Activated CD4-positive, alpha-beta memory T cell treated with anti-CD3 and anti-CD28 coated beads, Interleukin-2, amount 10 ng/mL, durations not matched to agents 7 days and 5 days (primary cell): ENCODE results near the gene MRPS27. TPM values are rescaled to one million over a fixed set of nuclear protein-coding genes. Genes with fewer than 3 reads are reported as not detected.

Experiments used
- CTCF ChIA-PET: fragments of 350-600 bp; sonication (Branson Sonifier 250); formaldehyde crosslinking; loops from one replicate; lab custom pipeline; 2021; ENCODE audit warnings: antibody characterized with exemption, inconsistent platforms; lab: Charles Lee
- POLR2A ChIA-PET: fragments of 350-600 bp; sonication (Branson Sonifier 250); formaldehyde crosslinking; loops from one replicate; lab custom pipeline; 2021; ENCODE audit warnings: antibody characterized with exemption; lab: Charles Lee
- DNase-seq: peaks from one replicate; pipeline ENCODE4 v3.0.0-alpha.2; 2020
- H3K27ac Mint-ChIP-seq: one replicate; pipeline ENCODE4 v1.8.0; 2021; ENCODE audit warnings: mild to moderate bottlenecking, mixed read lengths
- H3K27me3 Mint-ChIP-seq: one replicate; pipeline ENCODE4 v1.8.0; 2021; ENCODE audit warnings: mixed read lengths
- H3K36me3 Mint-ChIP-seq: one replicate; pipeline ENCODE4 v1.8.0; 2021; ENCODE audit warnings: low read depth, mixed read lengths
- H3K4me1 Mint-ChIP-seq: one replicate; pipeline ENCODE4 v1.8.0; 2021; ENCODE audit warnings: mixed read lengths
- H3K4me3 Mint-ChIP-seq: one replicate; pipeline ENCODE4 v1.8.0; 2021; ENCODE audit warnings: mild to moderate bottlenecking, mixed read lengths
- H3K9me3 Mint-ChIP-seq: one replicate; pipeline ENCODE4 v1.8.0; 2021; ENCODE audit warnings: mixed read lengths
- total RNA-seq, 2 experiments: library from RNA; stranded (reverse); gene quantifications; one replicate each; pipeline ENCODE4 v1.2.3, GENCODE V29; 2021

MRPS27 gene
- total RNA-seq, 2 experiments from 2014 or later, result 34.5 to 41.1 TPM

- ChIA-PET POLR2A (no interaction called here), CTCF (no interaction called here)
- Mint-ChIP-seq H3K27ac (no peak overlapping the region), H3K36me3 (peaks cover 4% of the 10 kb centered on the region), H3K9me3 (no peaks in the 10 kb centered on the region), H3K4me3 (no peak overlapping the region), H3K4me1 (no peaks in the 10 kb centered on the region), H3K27me3 (peaks cover 11% of the 10 kb centered on the region)
- DNase-seq, result no peak
Observed at GRCh38 chr5:72210888-72211678, 109.0 kb downstream of the MRPS27 start.

DNA sequence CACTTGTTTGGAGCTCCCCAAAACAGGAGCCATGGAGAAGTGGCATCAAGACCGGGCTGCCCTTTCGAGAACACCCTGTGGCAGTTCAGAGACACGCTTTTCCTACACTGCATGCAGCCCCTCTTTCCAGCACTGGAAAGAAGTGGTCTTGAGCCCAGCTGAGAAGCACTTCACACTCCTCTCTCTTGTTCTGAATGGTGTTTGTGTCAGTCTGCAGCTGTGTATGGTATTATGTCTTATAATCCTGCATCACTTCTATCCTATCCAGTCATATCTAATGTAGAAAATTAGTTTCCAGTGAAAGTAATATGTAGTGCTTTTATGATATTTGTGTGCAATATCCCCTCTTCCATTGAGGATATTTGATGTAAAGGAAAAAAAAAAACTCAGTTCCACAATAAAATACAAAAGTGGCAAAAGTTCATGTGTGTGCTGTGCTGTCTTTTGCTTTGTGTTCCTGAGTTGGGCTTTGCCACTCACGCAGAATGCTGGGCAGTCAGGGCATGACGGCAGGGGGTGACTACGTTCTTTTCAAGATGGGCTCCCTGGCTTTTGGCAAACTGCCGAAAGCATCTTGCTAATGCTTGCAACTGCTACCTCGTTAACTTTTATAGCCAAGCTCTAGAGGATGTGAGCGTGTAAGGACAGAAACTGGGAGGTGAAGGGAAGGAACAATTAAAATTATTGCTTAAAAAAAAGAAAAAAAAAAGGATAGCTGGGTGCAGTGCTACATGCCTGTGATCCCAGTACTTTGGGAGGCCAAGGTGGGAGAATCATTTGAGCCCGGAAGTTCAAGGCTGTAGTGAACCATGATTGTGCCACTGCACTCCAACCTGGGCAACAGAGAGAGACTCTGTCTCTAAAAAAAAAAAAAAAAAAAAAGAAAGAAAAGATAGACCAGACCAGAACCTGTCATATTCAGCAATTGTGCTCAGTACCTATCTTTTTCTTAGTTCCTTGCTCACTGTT lies 110.6 kb downstream of the MRPS27 start:
- Mint-ChIP-seq H3K4me1 (no peaks in the 10 kb centered on the region), H3K4me3 (no peak overlapping the region), H3K27ac (no peak overlapping the region), H3K9me3 (no peaks in the 10 kb centered on the region), H3K27me3 (peaks cover 22% of the 10 kb centered on the region), H3K36me3 (peaks cover 3% of the 10 kb centered on the region)
- ChIA-PET CTCF (no interaction called here), POLR2A (no interaction called here)
- no peak for DNase-seq

GRCh38 chr5:72208324-72208926 lies 111.6 kb downstream of the MRPS27 start:
- Mint-ChIP-seq H3K9me3 (no peaks in the 10 kb centered on the region), H3K27ac (no peak overlapping the region), H3K4me1 (no peaks in the 10 kb centered on the region), H3K4me3 (no peak overlapping the region), H3K27me3 (peaks cover 25% of the 10 kb centered on the region), H3K36me3 (peaks cover 3% of the 10 kb centered on the region)
- CTCF ChIA-PET, result no interaction called here
- no peak for DNase-seq
- POLR2A ChIA-PET, result interaction anchor here (1.5 kb wide), 1 partner anchor 9 kb away, joined by 3 read pairs; no protein-coding TSS in a partner anchor

DNA sequence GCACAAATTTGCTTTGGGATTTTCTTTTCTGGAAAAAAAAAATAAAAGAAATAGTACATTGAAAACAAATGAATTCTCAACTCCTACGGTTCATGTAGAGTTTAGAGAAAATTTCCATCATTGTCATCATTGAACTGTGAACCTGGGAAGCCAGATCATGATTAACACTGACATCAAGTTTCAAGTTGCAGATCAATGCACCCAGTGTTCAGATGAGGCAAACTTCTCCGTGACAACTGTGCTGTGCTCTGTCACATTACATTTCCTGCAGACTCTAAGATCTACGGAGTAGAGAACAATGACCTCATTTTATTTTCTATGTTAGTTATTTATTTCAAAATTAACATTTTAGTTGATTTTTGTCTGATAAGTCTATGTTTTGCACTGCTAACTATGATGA lies 113.0 kb downstream of the MRPS27 start:
- peaks cover 34% of the 10 kb centered on the region for H3K27me3 Mint-ChIP-seq
- H3K4me3 Mint-ChIP-seq, result no peak overlapping the region
- no peaks in the 10 kb centered on the region for H3K4me1 Mint-ChIP-seq
- peaks cover 3% of the 10 kb centered on the region for H3K36me3 Mint-ChIP-seq
- H3K9me3 Mint-ChIP-seq, result no peaks in the 10 kb centered on the region
- ChIA-PET POLR2A (interaction anchor here (1.5 kb wide), 1 partner anchor 10 kb away, joined by 3 read pairs; no protein-coding TSS in a partner anchor), CTCF (no interaction called here)
- H3K27ac Mint-ChIP-seq, result no peak overlapping the region
- no peak for DNase-seq

DNA sequence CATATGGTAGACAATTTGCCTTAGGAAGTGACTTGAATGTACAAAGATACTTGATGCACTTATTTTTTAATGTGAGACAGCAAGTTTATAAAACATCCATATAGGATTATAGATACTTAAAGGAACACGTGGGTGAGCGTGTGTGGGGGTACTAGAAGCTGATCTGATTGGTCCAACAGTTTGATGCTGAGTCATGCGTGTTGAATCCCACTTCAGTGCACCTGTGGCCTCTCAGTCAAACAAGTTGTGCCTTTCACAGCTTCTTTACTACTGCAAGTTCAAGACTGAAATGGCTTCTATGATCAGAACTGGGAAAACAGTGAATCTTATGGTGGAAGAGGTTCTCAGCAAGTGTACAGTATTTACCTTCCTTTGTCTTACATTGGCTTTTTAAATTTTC lies 113.9 kb downstream of the MRPS27 start:
- Mint-ChIP-seq H3K27me3 (peaks cover 38% of the 10 kb centered on the region), H3K9me3 (no peaks in the 10 kb centered on the region), H3K4me3 (no peak overlapping the region), H3K36me3 (peaks cover 3% of the 10 kb centered on the region), H3K27ac (no peak overlapping the region), H3K4me1 (no peaks in the 10 kb centered on the region)
- no peak for DNase-seq
- CTCF ChIA-PET, result no interaction called here
- POLR2A ChIA-PET, result interaction anchor here (0.7 kb wide), 1 partner anchor 545 kb away, joined by 3 read pairs; no protein-coding TSS in a partner anchor

GRCh38 chr5:72205431-72206009 lies 114.5 kb downstream of the MRPS27 start:
- Mint-ChIP-seq H3K4me1 (no peaks in the 10 kb centered on the region), H3K27me3 (peaks cover 40% of the 10 kb centered on the region), H3K9me3 (no peaks in the 10 kb centered on the region), H3K4me3 (no peak overlapping the region), H3K27ac (no peak overlapping the region), H3K36me3 (peaks cover 3% of the 10 kb centered on the region)
- POLR2A ChIA-PET, result interaction anchor here (0.7 kb wide), 1 partner anchor 545 kb away, joined by 3 read pairs; no protein-coding TSS in a partner anchor
- no peak for DNase-seq
- CTCF ChIA-PET, result no interaction called here

DNA sequence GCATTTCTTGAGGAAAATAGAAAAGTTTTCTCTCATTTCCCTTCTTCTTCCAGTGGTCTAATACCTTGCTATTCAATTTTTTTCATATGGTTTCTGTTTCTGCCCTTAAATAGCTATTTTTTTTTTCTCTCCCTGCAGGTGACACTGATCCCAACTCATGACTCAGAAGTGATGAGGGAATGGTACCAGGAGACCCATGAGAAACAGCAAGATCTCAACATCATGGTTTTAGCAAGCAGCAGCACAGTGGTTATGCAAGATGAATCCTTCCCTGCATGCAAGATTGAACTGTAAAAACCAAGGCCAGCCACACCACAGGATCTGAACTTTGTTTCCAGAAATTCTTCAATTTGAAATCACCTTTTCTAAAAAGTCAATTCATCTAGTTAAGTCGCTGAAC lies 115.1 kb downstream of the MRPS27 start:
- DNase-seq, result no peak
- H3K36me3 Mint-ChIP-seq, result peaks cover 3% of the 10 kb centered on the region
- no peaks in the 10 kb centered on the region for H3K4me1 Mint-ChIP-seq
- no peaks in the 10 kb centered on the region for H3K9me3 Mint-ChIP-seq
- CTCF ChIA-PET, result no interaction called here
- H3K27ac Mint-ChIP-seq, result no peak overlapping the region
- H3K4me3 Mint-ChIP-seq, result no peak overlapping the region
- peaks cover 44% of the 10 kb centered on the region for H3K27me3 Mint-ChIP-seq
- POLR2A ChIA-PET, result no interaction called here

DNA sequence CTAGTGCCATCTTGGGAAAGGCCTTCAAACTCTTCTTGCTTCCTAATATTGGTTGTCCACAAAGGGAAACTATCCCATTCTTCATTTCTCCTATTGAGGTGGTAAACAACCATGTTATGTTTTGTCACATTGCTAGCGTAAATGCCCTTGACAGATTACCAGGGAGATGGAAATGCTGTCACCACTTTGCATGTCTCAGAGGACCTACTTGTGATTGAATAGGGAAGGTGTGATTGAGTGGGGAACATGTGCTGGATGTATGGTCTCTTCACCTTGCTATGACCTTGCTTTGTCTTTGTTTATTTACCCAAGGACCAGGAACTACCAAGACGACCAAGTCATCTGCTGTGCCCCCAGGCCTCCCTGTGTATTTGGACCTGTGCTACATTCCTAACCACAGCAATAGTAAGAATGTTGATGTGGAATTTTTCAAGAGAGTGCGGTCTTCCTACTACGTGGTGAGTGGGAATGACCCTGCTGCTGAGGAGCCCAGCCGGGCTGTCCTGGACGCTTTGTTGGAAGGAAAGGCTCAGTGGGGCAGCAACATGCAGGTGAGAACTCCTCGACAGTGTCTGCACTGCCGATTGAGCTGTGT lies 116.7 kb downstream of the MRPS27 start:
- DNase-seq, result no peak
- Mint-ChIP-seq H3K4me1 (no peaks in the 10 kb centered on the region), H3K4me3 (no peak overlapping the region), H3K9me3 (peaks cover 3% of the 10 kb centered on the region), H3K27me3 (peaks cover 52% of the 10 kb centered on the region), H3K36me3 (peaks cover 3% of the 10 kb centered on the region), H3K27ac (no peak overlapping the region)
- POLR2A ChIA-PET, result no interaction called here
- CTCF ChIA-PET, result interaction anchor here (0.6 kb wide), 1 partner anchor 39 kb away, joined by 4 read pairs; no protein-coding TSS in a partner anchor

DNA sequence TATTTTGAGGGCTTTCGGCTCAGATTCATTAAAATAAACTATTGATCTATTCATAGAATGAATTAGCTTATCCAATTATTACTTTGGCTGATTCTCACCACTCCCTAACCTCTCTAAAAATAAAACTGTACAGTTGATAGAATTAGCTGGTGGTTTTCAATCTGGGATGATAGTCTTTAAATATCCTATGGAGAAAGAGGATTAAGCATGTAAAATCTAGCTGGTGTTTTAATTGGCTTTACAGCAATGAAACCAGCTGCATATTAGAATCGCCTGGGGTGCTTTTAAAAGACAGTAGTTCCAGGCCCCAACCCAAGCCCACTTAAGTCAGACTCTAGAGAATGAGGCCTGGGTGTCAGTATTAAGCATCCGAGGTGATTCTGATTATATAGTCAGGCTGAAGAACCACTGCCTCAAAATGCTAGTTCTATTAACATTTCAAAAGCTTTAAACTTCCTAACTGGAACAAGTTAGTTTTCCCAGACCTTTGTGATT lies 117.7 kb downstream of the MRPS27 start:
- no peak for DNase-seq
- Mint-ChIP-seq H3K27me3 (peaks cover 57% of the 10 kb centered on the region), H3K27ac (no peak overlapping the region), H3K4me1 (no peaks in the 10 kb centered on the region), H3K4me3 (no peak overlapping the region), H3K9me3 (peaks cover 6% of the 10 kb centered on the region), H3K36me3 (peaks cover 3% of the 10 kb centered on the region)
- POLR2A ChIA-PET, result no interaction called here
- CTCF ChIA-PET, result no interaction called here

GRCh38 chr5:72199681-72200080 lies 120.4 kb downstream of the MRPS27 start:
- DNase-seq, result no peak
- Mint-ChIP-seq H3K4me3 (no peak overlapping the region), H3K36me3 (no peaks in the 10 kb centered on the region), H3K27ac (no peak overlapping the region), H3K9me3 (peaks cover 8% of the 10 kb centered on the region), H3K4me1 (peaks cover 11% of the 10 kb centered on the region), H3K27me3 (peaks cover 70% of the 10 kb centered on the region)
- CTCF ChIA-PET, result no interaction called here
- POLR2A ChIA-PET, result interaction anchor here (1.0 kb wide), 1 partner anchor 28 kb away, joined by 3 read pairs; no protein-coding TSS in a partner anchor

GRCh38 chr5:72197393-72197792 lies 122.6 kb downstream of the MRPS27 start:
- ChIA-PET POLR2A (no interaction called here), CTCF (no interaction called here)
- Mint-ChIP-seq H3K27me3 (peaks cover 80% of the 10 kb centered on the region), H3K9me3 (peaks cover 8% of the 10 kb centered on the region), H3K36me3 (no peaks in the 10 kb centered on the region), H3K27ac (no peak overlapping the region), H3K4me1 (peaks cover 15% of the 10 kb centered on the region), H3K4me3 (no peak overlapping the region)
- DNase-seq, result no peak

GRCh38 chr5:72195581-72195980 lies 124.5 kb downstream of the MRPS27 start:
- no peak overlapping the region for H3K4me3 Mint-ChIP-seq
- POLR2A ChIA-PET, result no interaction called here
- peaks cover 8% of the 10 kb centered on the region for H3K9me3 Mint-ChIP-seq
- CTCF ChIA-PET, result no interaction called here
- no peak for DNase-seq
- H3K4me1 Mint-ChIP-seq, result peaks cover 15% of the 10 kb centered on the region
- peaks cover 84% of the 10 kb centered on the region for H3K27me3 Mint-ChIP-seq
- H3K36me3 Mint-ChIP-seq, result no peaks in the 10 kb centered on the region
- H3K27ac Mint-ChIP-seq, result no peak overlapping the region
